Caco-2 (cell line): Measurements from ENCODE around the gene BAZ1B. TPM values are rescaled to one million over a fixed set of nuclear protein-coding genes. Genes with fewer than 3 reads are reported as not detected.

Experiments
- BruUV-seq: library from RNA; stranded (reverse); fragments of 400-500 nt; replicated peaks from 2 replicates; lab custom pipeline; 2021; lab: Mats Ljungman, UMichigan
- CTCF ChIA-PET: fragments of 300-600 bp; sonication (Branson Sonifier 250); formaldehyde crosslinking; loops from one replicate; lab custom pipeline; 2022; ENCODE audit warnings: antibody characterized with exemption; lab: Charles Lee
- POLR2A ChIA-PET: fragments of 300-600 bp; sonication (Branson Sonifier 250); formaldehyde crosslinking; loops from one replicate; lab custom pipeline; 2022; ENCODE audit warnings: antibody characterized with exemption; lab: Charles Lee
- DNase-seq, 2 experiments: peaks; one replicate each; pipeline versions ENCODE4 v3.0.0 to v3.0.0-alpha.2; 2020 to 2022
- H3K27me3 ChIP-seq: replicated peaks from 2 replicates; pipeline ENCODE4 v1.6.0; 2011; ENCODE audit warnings: low read length; ENCODE audit not compliant: control insufficient read depth, insufficient read depth
- H3K36me3 ChIP-seq: 2 replicates; pipeline ENCODE4 v1.5.1; 2011; ENCODE audit warnings: low read length; ENCODE audit not compliant: control insufficient read depth, insufficient read depth
- H3K4me1 ChIP-seq: fragments of 250-450 bp; sonication (Bioruptor Pico); 2 replicates; pipeline ENCODE4 v1.5.1; 2020; ENCODE audit warnings: mild to moderate bottlenecking
- H3K4me3 ChIP-seq: 2 replicates; pipeline ENCODE4 v1.5.1; 2011; ENCODE audit warnings: low read depth, mild to moderate bottlenecking, control low read depth, low read length
- H3K9me3 ChIP-seq: fragments of 250-450 bp; sonication (Bioruptor Pico); 2 replicates; pipeline ENCODE4 v1.5.1; 2020; ENCODE audit warnings: mild to moderate bottlenecking, moderate library complexity
- H3K27ac Mint-ChIP-seq: one replicate; pipeline ENCODE4 v1.8.0; 2022; ENCODE audit warnings: mixed read lengths; ENCODE audit not compliant: unreplicated experiment
- H3K27me3 Mint-ChIP-seq: one replicate; pipeline ENCODE4 v1.8.0; 2022; ENCODE audit warnings: mixed read lengths; ENCODE audit not compliant: insufficient read depth, unreplicated experiment
- H3K36me3 Mint-ChIP-seq: one replicate; pipeline ENCODE4 v1.8.0; 2022; ENCODE audit warnings: mild to moderate bottlenecking, mixed read lengths; ENCODE audit not compliant: insufficient read depth, unreplicated experiment
- H3K4me1 Mint-ChIP-seq: one replicate; pipeline ENCODE4 v1.8.0; 2022; ENCODE audit warnings: low read depth, mixed read lengths; ENCODE audit not compliant: unreplicated experiment
- H3K4me3 Mint-ChIP-seq: one replicate; pipeline ENCODE4 v1.8.0; 2022; ENCODE audit warnings: mild to moderate bottlenecking, moderate library complexity, mixed read lengths; ENCODE audit not compliant: unreplicated experiment
- H3K9me3 Mint-ChIP-seq: one replicate; pipeline ENCODE4 v1.8.0; 2022; ENCODE audit warnings: mixed read lengths; ENCODE audit not compliant: unreplicated experiment
- CTCF ChIP-seq, 2 experiments: fragments of 200-600 bp in 1 of 2; IDR thresholded peaks; 1 replicate in 1 of 2; 2 replicates in 1 of 2; pipeline versions ENCODE4 v1.5.1 to v1.8.0; 2011 to 2022; ENCODE audit warnings: antibody characterized with exemption in 1 of 2, control low read depth in 1 of 2, inconsistent platforms in 1 of 2, low read depth in 1 of 2, low read length in 1 of 2, mild to moderate bottlenecking in 1 of 2, moderate library complexity in 1 of 2; ENCODE audit not compliant: insufficient read depth in 1 of 2, severe bottlenecking in 1 of 2, unreplicated experiment in 1 of 2
- intact Hi-C: fragments of 100-400 bp; cut with micrococcal nuclease; formaldehyde crosslinking; loops from one replicate; pipeline ENCODE4 v1.10.0; 2022; ENCODE audit not compliant: unreplicated experiment
- total RNA-seq: library from RNA; stranded (reverse); gene quantifications from 2 replicates; pipeline ENCODE4 v1.2.3, GENCODE V29; 2022

BAZ1B gene
- total RNA-seq, 1 experiment from 2014 or later = 85.7 TPM

DNA sequence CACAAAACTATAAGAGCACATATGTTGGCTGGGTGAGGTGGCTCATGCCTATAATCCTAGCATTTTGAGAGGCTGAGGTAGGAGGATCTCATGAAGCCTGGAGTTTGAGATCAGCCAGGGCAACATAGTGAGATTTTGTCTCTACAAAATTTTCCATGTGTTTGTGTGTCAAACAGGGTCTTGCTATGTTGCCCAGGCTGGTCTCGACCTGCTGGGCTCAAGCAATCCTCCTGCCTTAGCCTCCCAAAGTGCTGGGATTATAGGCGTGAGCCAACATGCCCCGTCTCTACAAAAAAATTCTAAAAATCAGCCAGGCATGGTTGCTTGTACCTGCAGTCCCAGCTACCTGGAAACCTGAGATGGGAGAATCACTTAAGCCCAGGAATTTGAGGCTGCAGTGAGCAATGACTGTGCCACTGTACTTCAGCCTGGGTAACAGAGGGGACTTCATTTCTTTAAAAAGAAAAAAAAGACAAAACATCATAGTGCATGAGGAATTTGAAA is 60.3 kb downstream of the BAZ1B start:
- Mint-ChIP-seq H3K27me3 (no peaks in the 10 kb centered on the region), H3K4me3 (no peak overlapping the region), H3K4me1 (no peaks in the 10 kb centered on the region), H3K36me3 (peaks cover 97% of the 10 kb centered on the region), H3K9me3 (no peaks in the 10 kb centered on the region), H3K27ac (no peak overlapping the region)
- no peaks in the 10 kb centered on the region for H3K27me3 ChIP-seq
- ChIA-PET POLR2A (no interaction called here), CTCF (no interaction called here)
- BruUV-seq = no TSS peak
- peaks cover 5% of the 10 kb centered on the region for H3K36me3 ChIP-seq
- H3K4me1 ChIP-seq = no peaks in the 10 kb centered on the region
- intact Hi-C loops = no loop called here
- no peak for DNase-seq
- TF ChIP-seq CTCF (IDR thresholded peaks at IDR 0.05; ENCODE audit: insufficient read depth in 1 of 2, low read depth in 1 of 2, low read length in 1 of 2, severe bottlenecking in 1 of 2, unreplicated experiment in 1 of 2) = no peak
- no peak overlapping the region for H3K4me3 ChIP-seq
- no peaks in the 10 kb centered on the region for H3K9me3 ChIP-seq

DNA sequence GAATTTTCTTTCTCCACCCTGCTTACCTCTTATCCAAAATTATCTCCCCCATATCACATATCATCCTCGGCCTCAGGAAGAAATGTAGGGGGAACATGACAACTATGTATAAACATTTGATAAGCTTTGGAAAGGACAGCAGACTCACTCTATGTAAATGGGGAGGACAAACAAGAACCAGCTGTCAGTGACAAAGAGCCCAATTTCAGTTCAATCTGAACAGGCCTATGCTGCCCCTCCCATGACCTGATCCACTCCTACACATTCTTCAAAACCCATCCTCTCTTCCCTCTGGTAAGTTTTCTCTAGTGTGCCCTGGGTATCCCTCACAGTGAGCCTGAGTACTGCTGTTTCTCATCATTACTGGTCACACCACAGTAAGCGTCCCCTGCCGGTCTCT is 67.7 kb downstream of the BAZ1B start:
- ChIA-PET POLR2A (no interaction called here), CTCF (interaction anchor here (0.6 kb wide), 1 partner anchor 60 kb away, joined by 3 read pairs; no protein-coding TSS in a partner anchor)
- Histone ChIP-seq H3K4me3 (no peak overlapping the region), H3K36me3 (peaks cover 6% of the 10 kb centered on the region), H3K4me1 (no peaks in the 10 kb centered on the region), H3K27me3 (no peaks in the 10 kb centered on the region), H3K9me3 (no peaks in the 10 kb centered on the region)
- DNase-seq = no peak
- Mint-ChIP-seq H3K27me3 (no peaks in the 10 kb centered on the region), H3K36me3 (peaks cover 95% of the 10 kb centered on the region), H3K4me3 (no peak overlapping the region), H3K4me1 (peaks cover 7% of the 10 kb centered on the region), H3K9me3 (no peaks in the 10 kb centered on the region), H3K27ac (peak overlapping the region; percentile 76)
- no peak for TF ChIP-seq CTCF (IDR thresholded peaks at IDR 0.05; ENCODE audit: insufficient read depth in 1 of 2, low read depth in 1 of 2, low read length in 1 of 2, severe bottlenecking in 1 of 2, unreplicated experiment in 1 of 2)
- intact Hi-C loops = no loop called here
- BruUV-seq = no TSS peak

GRCh38 chr7:73452999-73453635 is 69.0 kb downstream of the BAZ1B start:
- peaks cover 7% of the 10 kb centered on the region for H3K4me1 Mint-ChIP-seq
- no peak overlapping the region for H3K27ac Mint-ChIP-seq
- H3K36me3 Mint-ChIP-seq = peaks cover 93% of the 10 kb centered on the region
- Histone ChIP-seq H3K36me3 (peaks cover 4% of the 10 kb centered on the region), H3K4me3 (no peak overlapping the region), H3K4me1 (no peaks in the 10 kb centered on the region), H3K27me3 (no peaks in the 10 kb centered on the region), H3K9me3 (no peaks in the 10 kb centered on the region)
- no peak for DNase-seq
- TF ChIP-seq CTCF (IDR thresholded peaks at IDR 0.05; ENCODE audit: insufficient read depth in 1 of 2, low read depth in 1 of 2, low read length in 1 of 2, severe bottlenecking in 1 of 2, unreplicated experiment in 1 of 2) = no peak
- CTCF ChIA-PET = interaction anchor here (0.6 to 0.7 kb wide), 2 partner anchors 129 to 264 kb away, joined by 3 read pairs; no protein-coding TSS in a partner anchor
- no TSS peak for BruUV-seq
- H3K4me3 Mint-ChIP-seq = no peak overlapping the region
- POLR2A ChIA-PET = no interaction called here
- intact Hi-C loops = no loop called here
- H3K27me3 Mint-ChIP-seq = no peaks in the 10 kb centered on the region
- no peaks in the 10 kb centered on the region for H3K9me3 Mint-ChIP-seq
